Neural crest cell (in vitro differentiated cells): ENCODE measurements around the gene GPC6. TPM values are rescaled to one million over a fixed set of nuclear protein-coding genes. Genes with fewer than 3 reads are reported as not detected.
"Not testable (repeated sequence)": the region's sequence is repeated elsewhere in the genome, so short reads cannot be mapped to it uniquely, and the experiment has no call there.

Source experiments
- DNase-seq: peaks from one replicate; pipeline ENCODE4 v3.0.0; 2021; ENCODE audit warnings: low read depth, mixed read lengths, low spot score
- H3K27ac Mint-ChIP-seq: one replicate; pipeline ENCODE4 v1.8.0; 2021; ENCODE audit warnings: mild to moderate bottlenecking, mixed read lengths; ENCODE audit not compliant: unreplicated experiment
- H3K27me3 Mint-ChIP-seq: 2 replicates; pipeline ENCODE4 v1.8.0; 2021; ENCODE audit warnings: low read depth, mild to moderate bottlenecking, mixed read lengths
- H3K36me3 Mint-ChIP-seq: 2 replicates; pipeline ENCODE4 v1.8.0; 2021; ENCODE audit warnings: low read depth, mild to moderate bottlenecking, mixed read lengths
- H3K4me1 Mint-ChIP-seq: 2 replicates; pipeline ENCODE4 v1.8.0; 2021; ENCODE audit warnings: mixed read lengths
- H3K4me3 Mint-ChIP-seq: one replicate; pipeline ENCODE4 v1.8.0; 2021; ENCODE audit warnings: mild to moderate bottlenecking, mixed read lengths
- H3K9me3 Mint-ChIP-seq: 2 replicates; pipeline ENCODE4 v1.8.0; 2021; ENCODE audit warnings: mixed read lengths
- CTCF ChIP-seq: fragments of 200-600 bp; sonication (generic); conservative IDR thresholded peaks from 2 replicates; pipeline ENCODE4 v1.5.0; 2021; ENCODE audit warnings: antibody characterized with exemption, mild to moderate bottlenecking
- total RNA-seq: library from RNA; stranded (reverse); gene quantifications from 2 replicates; pipeline ENCODE4 v1.2.1, GENCODE V29; 2021

Gene GPC6
- total RNA-seq, 1 donor from 2014 or later = 13.4 TPM

DNA sequence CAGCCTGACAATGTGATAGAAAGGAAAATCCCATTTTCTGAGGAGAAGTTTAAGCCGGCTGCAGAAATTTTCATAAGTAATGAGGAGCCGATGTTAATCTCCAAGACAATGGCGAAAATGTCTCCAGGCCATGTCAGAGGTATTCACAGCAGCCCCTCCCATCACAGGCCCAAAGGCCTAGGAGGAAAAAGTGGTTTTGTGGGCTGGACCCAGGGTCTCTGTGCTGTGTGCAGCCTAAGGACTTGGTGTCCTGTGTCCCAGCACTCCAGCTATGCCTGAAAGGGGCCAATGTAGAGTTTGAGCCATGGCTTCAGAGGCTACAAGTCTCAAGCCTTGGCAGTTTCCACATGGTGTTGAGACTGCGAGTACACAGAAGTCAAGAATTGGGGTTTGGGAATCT, 32.9 kb upstream of the GPC6 start:
- Mint-ChIP-seq H3K4me3 (no peak overlapping the region), H3K4me1 (no peaks in the 10 kb centered on the region), H3K27ac (no peak overlapping the region), H3K27me3 (no peaks in the 10 kb centered on the region), H3K9me3 (peaks cover 16% of the 10 kb centered on the region), H3K36me3 (peaks cover 9% of the 10 kb centered on the region)
- no peak for TF ChIP-seq CTCF
- no peak for DNase-seq

GRCh38 chr13:93199856-93200255, 26.8 kb upstream of the GPC6 start:
- TF ChIP-seq CTCF = no peak
- Mint-ChIP-seq H3K36me3 (peaks cover 4% of the 10 kb centered on the region), H3K9me3 (peaks cover 14% of the 10 kb centered on the region), H3K4me1 (no peaks in the 10 kb centered on the region), H3K4me3 (no peak overlapping the region), H3K27me3 (no peaks in the 10 kb centered on the region), H3K27ac (no peak overlapping the region)
- no peak for DNase-seq

DNA sequence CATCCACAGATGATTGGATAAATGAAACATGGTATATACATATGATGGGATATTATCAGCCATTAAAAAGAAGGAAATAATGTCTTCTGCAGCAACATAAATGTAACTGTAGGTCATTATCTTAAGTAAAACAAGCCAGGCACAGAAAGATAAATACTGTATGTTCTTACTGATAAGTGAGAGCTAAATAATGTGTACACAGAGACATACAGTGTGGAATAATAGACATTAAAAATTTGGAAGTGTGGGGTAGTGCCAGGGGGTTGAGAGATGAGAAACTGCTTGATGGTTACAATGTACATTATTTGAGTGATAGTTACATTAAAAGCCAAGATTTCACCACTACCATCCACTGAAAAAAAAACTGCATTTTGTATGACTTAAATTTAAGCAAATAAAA, 26.0 kb upstream of the GPC6 start:
- Mint-ChIP-seq H3K9me3 (peaks cover 8% of the 10 kb centered on the region), H3K4me1 (no peaks in the 10 kb centered on the region), H3K4me3 (no peak overlapping the region), H3K36me3 (no peaks in the 10 kb centered on the region), H3K27ac (no peak overlapping the region), H3K27me3 (no peaks in the 10 kb centered on the region)
- DNase-seq = no peak
- TF ChIP-seq CTCF = no peak

DNA sequence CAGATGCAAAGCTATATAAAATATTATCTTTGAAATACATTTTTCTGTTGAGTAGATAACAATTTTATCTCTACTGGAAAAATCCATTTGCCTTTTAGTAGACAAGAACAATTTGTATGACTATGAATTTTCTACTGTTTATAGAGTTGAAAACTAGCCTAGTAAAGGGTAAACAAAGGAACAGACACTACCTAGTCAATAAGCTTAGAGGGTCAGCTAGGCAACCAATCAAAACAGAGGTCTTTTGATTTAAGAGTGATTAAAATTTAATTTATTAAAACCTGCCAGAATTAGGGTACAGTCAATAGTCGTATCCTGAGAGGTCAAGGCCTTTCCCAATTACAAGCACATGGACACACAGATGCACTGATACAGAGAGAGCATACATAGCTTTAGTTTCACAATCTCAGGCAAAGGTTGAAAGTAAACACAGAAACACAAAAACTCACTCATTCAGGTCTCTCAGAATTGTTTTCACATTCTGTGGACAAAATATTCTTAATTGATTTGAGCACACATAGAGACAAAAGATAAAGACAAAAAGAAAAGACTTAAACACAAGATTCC, 24.5 kb upstream of the GPC6 start:
- H3K27me3 Mint-ChIP-seq = no peaks in the 10 kb centered on the region
- no peaks in the 10 kb centered on the region for H3K36me3 Mint-ChIP-seq
- no peak overlapping the region for H3K4me3 Mint-ChIP-seq
- H3K9me3 Mint-ChIP-seq = peaks cover 8% of the 10 kb centered on the region
- DNase-seq = no peak
- no peak overlapping the region for H3K27ac Mint-ChIP-seq
- TF ChIP-seq CTCF = no peak
- H3K4me1 Mint-ChIP-seq = no peaks in the 10 kb centered on the region

- not testable (repeated sequence) for H3K27me3 Mint-ChIP-seq, H3K4me3 Mint-ChIP-seq, DNase-seq, H3K36me3 Mint-ChIP-seq, H3K9me3 Mint-ChIP-seq, H3K4me1 Mint-ChIP-seq, H3K27ac Mint-ChIP-seq
Observed at GRCh38 chr13:93206778-93207392, 19.7 kb upstream of the GPC6 start.

DNA sequence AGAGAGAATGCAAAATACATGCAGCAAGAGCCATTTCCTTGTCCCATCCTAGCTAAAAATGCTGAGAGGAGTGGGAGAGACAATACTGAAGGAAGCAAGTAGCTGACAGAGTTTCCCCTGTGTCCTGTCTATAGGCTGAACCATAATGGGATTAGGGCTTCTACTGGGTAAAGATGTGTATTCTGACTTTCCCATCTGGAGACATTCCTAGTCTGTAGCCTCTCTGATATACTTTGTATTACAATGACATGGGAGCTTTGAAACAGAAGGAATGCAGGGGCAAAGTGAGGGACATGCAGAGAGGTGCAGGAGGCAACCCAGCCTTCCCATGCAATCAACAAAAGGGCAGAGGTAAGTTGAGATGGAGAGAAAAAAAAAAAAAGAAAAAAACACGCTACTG, 10.5 kb upstream of the GPC6 start:
- H3K36me3 Mint-ChIP-seq = no peaks in the 10 kb centered on the region
- peaks cover 2% of the 10 kb centered on the region for H3K9me3 Mint-ChIP-seq
- TF ChIP-seq CTCF = no peak
- no peak for DNase-seq
- peaks cover 12% of the 10 kb centered on the region for H3K4me1 Mint-ChIP-seq
- no peak overlapping the region for H3K27ac Mint-ChIP-seq
- no peaks in the 10 kb centered on the region for H3K27me3 Mint-ChIP-seq
- H3K4me3 Mint-ChIP-seq = no peak overlapping the region
